HepG2 (cell line): ENCODE results near the gene COL4A2. TPM values are rescaled to one million over a fixed set of nuclear protein-coding genes. Genes with fewer than 3 reads are reported as not detected.

ENCODE experiments used
- CREBL2 ChIP-seq: sonication (generic); formaldehyde crosslinking; IDR thresholded peaks from 2 replicates; pipeline ENCODE4 v1.8.1; 2023; ENCODE audit warnings: missing genetic modification reagents, mild to moderate bottlenecking, borderline replicate concordance
- HCFC1 ChIP-seq: fragments of 150-350 bp; IDR thresholded peaks from 2 replicates; pipeline ENCODE4 v1.6.1; 2014; ENCODE audit warnings: low read depth, low read length
- HNF1B ChIP-seq: sonication (generic); formaldehyde crosslinking; IDR thresholded peaks from 2 replicates; pipeline ENCODE4 v1.5.1; 2020; ENCODE audit warnings: mild to moderate bottlenecking, moderate library complexity, missing genetic modification reagents
- PRDM4 ChIP-seq: sonication (generic); formaldehyde crosslinking; IDR thresholded peaks from 2 replicates; pipeline ENCODE4 v1.9.0; 2021; ENCODE audit warnings: missing genetic modification reagents, borderline replicate concordance
- ZBTB42 ChIP-seq: sonication (generic); formaldehyde crosslinking; IDR thresholded peaks from 2 replicates; pipeline ENCODE4 v1.5.0; 2020; ENCODE audit warnings: mild to moderate bottlenecking, missing genetic modification reagents
- ZNF318 ChIP-seq: sonication (generic); formaldehyde crosslinking; IDR thresholded peaks from 2 replicates; pipeline ENCODE4 v1.4.0; 2020; ENCODE audit warnings: mild to moderate bottlenecking, missing genetic modification reagents
- ZNF644 ChIP-seq: IDR thresholded peaks from 2 replicates; pipeline ENCODE4 v1.6.1; 2016; ENCODE audit warnings: low read depth
- ZNF75D ChIP-seq: sonication (generic); formaldehyde crosslinking; IDR thresholded peaks from 2 replicates; pipeline ENCODE4 v1.8.1; 2023; ENCODE audit warnings: missing genetic modification reagents, mild to moderate bottlenecking, borderline replicate concordance
- polyA plus RNA-seq, 8 experiments: library from polyadenylated mRNA; depleted of rRNA in 3 of 8; stranded (reverse) in 7 of 8; unstranded in 1 of 8; fragments of >200 nt; fragmentation: Illumina TruSeq in 4 of 8; extraction: Trizol in 4 of 8; gene quantifications; 2 replicates each; pipeline versions ENCODE4 v1.2.1 to v1.2.3, GENCODE V29; 2011 to 2016; ENCODE audit warnings: low read depth in 4 of 8, missing spikeins in 1 of 8, mixed read lengths in 1 of 8; ENCODE audit not compliant: insufficient read depth in 1 of 8
- total RNA-seq, 5 experiments: library from RNA; depleted of rRNA; stranded (reverse); fragments of >200 nt; fragmentation: Illumina TruSeq; extraction: Trizol; gene quantifications; 2 replicates each; pipeline ENCODE4 v1.2.3, GENCODE V29; 2016; ENCODE audit warnings: low read depth in 1 of 5

The COL4A2 gene
- total and polyA plus RNA-seq, 2 of the 13 experiments (the other 11 are each of a cell fraction or from before 2014, with no cell fraction given): 0.22 to 1.9 TPM

- TF ChIP-seq ZNF318 (CRISPR knock-in tag) (no peak), HCFC1 (no peak), ZNF644 (CRISPR knock-in tag) (no peak), ZBTB42 (CRISPR knock-in tag) (no peak), HNF1B (CRISPR knock-in tag) (no peak), ZNF75D (CRISPR knock-in tag) (no peak), CREBL2 (no peak), PRDM4 (CRISPR knock-in tag) (no peak)
Measured at GRCh38 chr13:110425444-110425780, 118.3 kb downstream of the COL4A2 start (continued).
